ENCODE results near the gene RELT. TPM values are rescaled to one million over a fixed set of nuclear protein-coding genes. Genes with fewer than 3 reads are reported as not detected.

Gene RELT
- total RNA-seq, 1 experiment from 2014 or later, result 10.2 TPM

GRCh38 chr11:73372375-73372993, 3.7 kb upstream of the RELT start:
- WGBS (ENCODE audit: extremely low coverage, insufficient read length, low lambda C conversion rate), result no CpG with 5 or more reads among the region's 6 CpGs
- no peak overlapping the region for H4K8ac ChIP-seq (replicated peaks; ENCODE audit: insufficient read length, low read depth, low read length)
- H3K27me3 ChIP-seq (ENCODE audit: insufficient read depth, low read length), result no peaks in the 10 kb centered on the region; the same call in 1 of the 2 replicates
- Mint-ChIP-seq H3K4me1 (peaks cover 14% of the 10 kb centered on the region in 2 experiments), H3K27me3 (ENCODE audit: low read depth) (peaks cover 18% of the 10 kb centered on the region), H3K4me3 (no peak overlapping the region), H3K27ac (no peak overlapping the region), H3K36me3 (ENCODE audit: insufficient read depth in 1 of 3, low read depth in 3 of 3) (no peaks in the 10 kb centered on the region), H3K9me3 (no peaks in the 10 kb centered on the region)
- no peak overlapping the region for H2BK120ac ChIP-seq (ENCODE audit: low read depth, low read length, poor library complexity, severe bottlenecking)
- no peak overlapping the region for H3K9ac ChIP-seq (ENCODE audit: extremely low read depth, insufficient read length, low read length)
- H3K56ac ChIP-seq (ENCODE audit: insufficient read length, low read depth, low read length), result no peak overlapping the region
- no peak overlapping the region for H3K4me2 ChIP-seq (ENCODE audit: insufficient read depth, insufficient read length, low read length)
- H4K5ac ChIP-seq (ENCODE audit: insufficient read length, low read depth, low read length), result no peak overlapping the region
- H3K27ac ChIP-seq (ENCODE audit: insufficient read length, low read depth, low read length), result no peak overlapping the region
- no peaks in the 10 kb centered on the region for H3K9me3 ChIP-seq (ENCODE audit: control insufficient read depth, low read depth, low read length)
- H4K20me1 ChIP-seq (ENCODE audit: control insufficient read depth, insufficient read depth, insufficient read length), result no peaks in the 10 kb centered on the region
- H3K79me2 ChIP-seq (ENCODE audit: insufficient read depth, low read length), result no peaks in the 10 kb centered on the region
- H3T11ph ChIP-seq (ENCODE audit: low read length), result no peak overlapping the region
- H3K4me1 ChIP-seq (ENCODE audit: insufficient read depth, low read length), result peaks cover 3% of the 10 kb centered on the region; the same call in 1 of the 2 replicates
- TF ChIP-seq, protein P1, sequence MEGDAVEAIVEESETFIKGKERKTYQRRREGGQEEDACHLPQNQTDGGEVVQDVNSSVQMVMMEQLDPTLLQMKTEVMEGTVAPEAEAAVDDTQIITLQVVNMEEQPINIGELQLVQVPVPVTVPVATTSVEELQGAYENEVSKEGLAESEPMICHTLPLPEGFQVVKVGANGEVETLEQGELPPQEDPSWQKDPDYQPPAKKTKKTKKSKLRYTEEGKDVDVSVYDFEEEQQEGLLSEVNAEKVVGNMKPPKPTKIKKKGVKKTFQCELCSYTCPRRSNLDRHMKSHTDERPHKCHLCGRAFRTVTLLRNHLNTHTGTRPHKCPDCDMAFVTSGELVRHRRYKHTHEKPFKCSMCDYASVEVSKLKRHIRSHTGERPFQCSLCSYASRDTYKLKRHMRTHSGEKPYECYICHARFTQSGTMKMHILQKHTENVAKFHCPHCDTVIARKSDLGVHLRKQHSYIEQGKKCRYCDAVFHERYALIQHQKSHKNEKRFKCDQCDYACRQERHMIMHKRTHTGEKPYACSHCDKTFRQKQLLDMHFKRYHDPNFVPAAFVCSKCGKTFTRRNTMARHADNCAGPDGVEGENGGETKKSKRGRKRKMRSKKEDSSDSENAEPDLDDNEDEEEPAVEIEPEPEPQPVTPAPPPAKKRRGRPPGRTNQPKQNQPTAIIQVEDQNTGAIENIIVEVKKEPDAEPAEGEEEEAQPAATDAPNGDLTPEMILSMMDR (conservative IDR thresholded peaks at IDR 0.05), result peak; percentile 53
- no peaks in the 10 kb centered on the region for H3K79me1 ChIP-seq (ENCODE audit: insufficient read depth, low read depth, low read length, poor library complexity, severe bottlenecking)
- H2BK5ac ChIP-seq (ENCODE audit: insufficient read length, low read length), result no peak overlapping the region
- H3K18ac ChIP-seq (ENCODE audit: insufficient read length, low read depth, low read length), result no peak overlapping the region
- H3K14ac ChIP-seq (ENCODE audit: insufficient read depth, low read length), result no peak overlapping the region
- H2BK12ac ChIP-seq (ENCODE audit: insufficient read length, low read depth, low read length), result no peak overlapping the region
- H3K23me2 ChIP-seq (ENCODE audit: insufficient read length, low read depth, low read length, poor library complexity, severe bottlenecking), result peaks cover 6% of the 10 kb centered on the region
- H4K91ac ChIP-seq (ENCODE audit: insufficient read length, low read depth, low read length), result no peak overlapping the region
- no peak overlapping the region for H2BK15ac ChIP-seq (ENCODE audit: low read depth, low read length)
- DNase-seq, result peak; percentile 68
- H2AFZ ChIP-seq (ENCODE audit: low read length), result no peak overlapping the region
- no peak overlapping the region for H3K4ac ChIP-seq (ENCODE audit: low read depth, low read length)
- H2AK5ac ChIP-seq (ENCODE audit: insufficient read length, low read length), result no peak overlapping the region
- no peak overlapping the region for H3K23ac ChIP-seq (ENCODE audit: insufficient read length, low read depth, low read length)
- no peak overlapping the region for H2BK20ac ChIP-seq (ENCODE audit: low read depth, low read length, poor library complexity, severe bottlenecking)

Data from H9 (cell line).